GM18873 (cell line): ENCODE measurements around the gene PCDHGA5.
"Not testable (repeated sequence)": the region's sequence is repeated elsewhere in the genome, so short reads cannot be mapped to it uniquely, and the experiment has no call there.

Source experiments
- ATAC-seq: cut with Tn5 transposase; IDR thresholded peaks from one replicate; pipeline ENCODE4 v1.9.1; 2021; ENCODE audit warnings: mild to moderate bottlenecking, moderate library complexity, moderate number of reproducible peaks; ENCODE audit not compliant: unreplicated experiment, low FRiP score

PCDHGA5 gene

DNA sequence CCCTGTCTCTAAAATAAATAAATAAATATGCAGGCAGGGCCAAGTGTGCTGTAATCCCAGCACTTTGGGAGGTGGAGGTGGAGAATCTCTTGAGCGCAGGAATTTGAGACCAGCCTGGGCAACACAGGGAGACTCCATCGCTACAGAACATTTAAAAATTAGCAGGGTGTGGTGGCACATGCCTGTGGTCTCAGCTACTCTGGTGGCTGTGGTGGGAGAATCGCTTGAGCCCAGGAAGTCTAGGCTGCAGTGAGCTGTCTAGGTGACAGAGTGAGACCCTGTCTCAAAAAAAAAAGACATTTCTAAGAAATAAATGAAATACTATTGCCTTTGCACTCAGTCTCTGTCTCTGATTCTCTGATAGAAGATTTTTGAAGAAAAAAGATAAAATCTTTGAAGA, 47.6 kb downstream of the PCDHGA5 start:
- no peak for ATAC-seq

- peak; percentile 65 for ATAC-seq
These were observed 49.0 kb downstream of the PCDHGA5 start, which contains the start of gene PCDHGA10 for GRCh38 chr5:141412854-141413539. TSS of gene PCDHGA10 (plus strand) at chr5:141412987. CDS start at chr5:141413176, 189 bp downstream.

GRCh38 chr5:141413540-141414069, 49.6 kb downstream of the PCDHGA5 start:
- ATAC-seq, result no peak

GRCh38 chr5:141414548-141415274, 50.7 kb downstream of the PCDHGA5 start:
- not testable (repeated sequence) for ATAC-seq

GRCh38 chr5:141415275-141415618, 51.3 kb downstream of the PCDHGA5 start:
- ATAC-seq, result not testable (repeated sequence)
